ENCODE data around the gene TSHZ2. TPM values are rescaled to one million over a fixed set of nuclear protein-coding genes. Genes with fewer than 3 reads are reported as not detected.

TSHZ2 gene
- total RNA-seq, 4 donors from 2014 or later, result 35.6 to 83.5 (median 48.8) TPM

DNA sequence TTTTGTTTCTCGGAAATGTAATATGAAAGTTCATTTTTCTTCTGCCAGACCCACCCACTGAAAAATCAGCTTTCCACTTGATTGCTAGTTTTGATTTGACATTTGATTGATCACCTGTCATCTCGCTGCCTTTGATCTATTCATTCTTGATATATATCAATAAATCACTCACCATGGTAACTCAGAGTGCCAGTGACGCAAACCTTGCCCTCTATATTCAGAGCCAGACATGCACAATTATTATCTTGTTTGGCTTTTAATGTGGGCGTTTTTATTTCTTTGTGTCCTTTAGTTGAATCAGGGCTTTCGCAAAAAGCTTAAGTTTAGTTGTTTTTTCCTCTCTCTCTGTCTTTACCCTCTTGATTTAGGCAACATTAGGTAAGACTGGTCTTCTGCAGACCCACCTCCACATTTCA, 2.0 kb downstream of the TSHZ2 start:
- TF ChIP-seq, protein P1, sequence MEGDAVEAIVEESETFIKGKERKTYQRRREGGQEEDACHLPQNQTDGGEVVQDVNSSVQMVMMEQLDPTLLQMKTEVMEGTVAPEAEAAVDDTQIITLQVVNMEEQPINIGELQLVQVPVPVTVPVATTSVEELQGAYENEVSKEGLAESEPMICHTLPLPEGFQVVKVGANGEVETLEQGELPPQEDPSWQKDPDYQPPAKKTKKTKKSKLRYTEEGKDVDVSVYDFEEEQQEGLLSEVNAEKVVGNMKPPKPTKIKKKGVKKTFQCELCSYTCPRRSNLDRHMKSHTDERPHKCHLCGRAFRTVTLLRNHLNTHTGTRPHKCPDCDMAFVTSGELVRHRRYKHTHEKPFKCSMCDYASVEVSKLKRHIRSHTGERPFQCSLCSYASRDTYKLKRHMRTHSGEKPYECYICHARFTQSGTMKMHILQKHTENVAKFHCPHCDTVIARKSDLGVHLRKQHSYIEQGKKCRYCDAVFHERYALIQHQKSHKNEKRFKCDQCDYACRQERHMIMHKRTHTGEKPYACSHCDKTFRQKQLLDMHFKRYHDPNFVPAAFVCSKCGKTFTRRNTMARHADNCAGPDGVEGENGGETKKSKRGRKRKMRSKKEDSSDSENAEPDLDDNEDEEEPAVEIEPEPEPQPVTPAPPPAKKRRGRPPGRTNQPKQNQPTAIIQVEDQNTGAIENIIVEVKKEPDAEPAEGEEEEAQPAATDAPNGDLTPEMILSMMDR (IDR thresholded peaks at IDR 0.05), result no peak
- DNase-seq (ENCODE audit: low spot score) (no peak), ATAC-seq (ENCODE audit: low FRiP score) (no peak)

DNA sequence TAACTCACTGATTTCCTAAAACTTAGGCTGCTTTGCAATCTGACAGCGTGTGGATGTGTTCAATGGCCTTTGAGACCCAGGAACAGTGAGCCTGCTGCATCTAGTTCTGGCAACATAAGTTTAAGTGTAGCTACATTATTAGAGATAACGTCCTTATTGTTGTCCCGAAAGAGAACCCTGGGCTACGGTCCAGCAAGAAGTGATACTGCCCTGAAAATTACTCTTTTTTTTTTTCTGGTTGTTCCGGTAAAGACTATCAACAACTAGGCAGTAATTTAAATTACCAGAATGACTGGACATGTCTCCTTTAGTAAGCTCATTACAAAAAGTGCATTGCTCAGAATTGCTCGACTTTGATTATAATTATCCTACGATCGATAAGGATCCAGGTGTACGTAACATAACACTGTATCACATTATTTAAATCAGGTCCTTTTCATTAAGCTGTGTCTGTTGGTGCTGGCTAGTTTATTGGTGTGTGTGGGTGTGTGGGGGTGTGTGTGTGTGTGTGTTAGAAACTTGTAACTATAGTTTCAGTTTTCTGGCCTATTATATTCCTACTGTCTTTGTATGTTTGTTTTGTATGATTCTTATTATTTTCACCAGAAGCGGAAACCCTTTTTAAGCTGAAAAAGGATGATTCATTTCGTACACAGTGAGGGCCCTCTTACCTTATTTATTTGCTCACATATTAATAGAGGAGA, 3.0 kb downstream of the TSHZ2 start:
- DNase-seq (ENCODE audit: low spot score) (no peak), ATAC-seq (ENCODE audit: low FRiP score) (no peak)
- TF ChIP-seq, protein P1 (IDR thresholded peaks at IDR 0.05), result no peak

DNA sequence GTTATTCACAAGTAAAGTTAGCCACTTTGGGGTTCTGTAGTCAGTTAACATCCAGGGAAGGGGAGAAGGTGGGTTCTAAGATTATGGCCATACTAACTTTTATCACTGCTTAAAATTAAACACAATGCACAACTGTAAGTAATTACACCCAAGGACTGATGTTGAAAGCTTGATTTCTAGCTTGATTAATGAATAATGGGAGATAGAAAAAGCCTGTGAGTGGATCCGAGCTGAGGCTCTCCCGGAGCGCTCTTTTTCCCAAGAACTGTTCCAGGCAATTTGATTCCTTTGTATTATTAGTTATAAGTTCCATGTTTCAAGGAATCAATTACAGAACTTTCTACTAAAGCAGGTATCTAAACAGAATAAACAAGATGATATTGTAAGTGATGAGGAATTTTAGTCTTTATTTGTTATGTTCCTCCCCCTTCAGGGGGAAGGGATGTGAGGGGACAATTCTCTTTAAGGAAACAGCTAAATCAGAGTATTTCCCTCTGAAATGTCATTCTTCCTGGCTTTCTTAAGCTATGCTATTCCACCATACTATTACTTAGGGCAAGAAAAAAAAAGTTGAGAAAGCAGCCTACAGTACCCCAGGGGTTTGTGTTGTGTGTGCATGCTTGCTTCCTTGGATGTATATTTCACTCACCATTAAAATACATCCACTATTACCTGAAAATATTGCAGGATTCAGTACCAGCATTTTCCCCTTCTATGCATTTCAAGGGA, 3.8 kb downstream of the TSHZ2 start:
- no peak for ATAC-seq (ENCODE audit: low FRiP score)
- DNase-seq (ENCODE audit: low spot score), result no peak
- TF ChIP-seq, protein P1 (IDR thresholded peaks at IDR 0.05), result no peak

DNA sequence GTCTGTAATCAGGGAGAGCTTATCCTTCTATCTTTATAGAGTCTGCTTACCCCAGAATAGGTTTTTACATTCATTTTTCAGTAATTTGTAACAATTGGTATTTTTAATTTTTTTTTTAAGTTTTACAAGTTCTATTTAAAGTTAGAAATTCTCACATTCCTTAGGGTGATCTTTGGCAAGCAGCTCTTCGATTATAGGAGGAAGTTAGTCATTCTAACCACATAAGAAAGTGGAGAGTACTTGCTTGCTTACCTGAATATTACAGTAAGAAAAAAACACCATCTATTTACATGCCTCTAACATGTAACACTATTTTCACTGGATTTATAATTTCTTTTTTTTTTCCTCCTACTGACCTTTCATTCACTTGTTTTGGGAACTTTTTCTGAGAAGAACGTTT, 6.7 kb downstream of the TSHZ2 start:
- DNase-seq (ENCODE audit: low spot score) (no peak), ATAC-seq (ENCODE audit: low FRiP score) (no peak)
- TF ChIP-seq, protein P1 (IDR thresholded peaks at IDR 0.05), result no peak

DNA sequence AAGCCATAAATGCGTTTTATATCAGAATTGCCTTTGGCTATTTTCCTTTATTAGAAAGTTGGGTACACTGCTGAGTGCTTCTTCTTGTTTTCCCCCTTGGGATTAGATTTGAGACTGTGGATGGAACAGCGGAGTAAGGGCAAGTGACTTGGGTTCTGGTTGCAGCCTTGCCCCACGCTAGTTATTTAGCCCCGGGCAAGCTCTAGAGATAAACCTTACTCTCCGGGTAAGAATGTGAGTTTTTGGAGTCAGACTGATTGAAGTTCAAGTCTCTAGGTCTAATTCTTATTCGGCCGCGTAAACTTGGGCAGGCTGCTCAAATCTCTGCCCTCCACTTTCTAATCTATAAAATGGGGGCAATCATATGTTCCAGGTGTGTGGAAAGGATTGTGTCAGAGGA, 8.9 kb downstream of the TSHZ2 start:
- DNase-seq (ENCODE audit: low spot score), result no peak
- TF ChIP-seq, protein P1 (IDR thresholded peaks at IDR 0.05), result no peak
- ATAC-seq (ENCODE audit: low FRiP score), result no peak

DNA sequence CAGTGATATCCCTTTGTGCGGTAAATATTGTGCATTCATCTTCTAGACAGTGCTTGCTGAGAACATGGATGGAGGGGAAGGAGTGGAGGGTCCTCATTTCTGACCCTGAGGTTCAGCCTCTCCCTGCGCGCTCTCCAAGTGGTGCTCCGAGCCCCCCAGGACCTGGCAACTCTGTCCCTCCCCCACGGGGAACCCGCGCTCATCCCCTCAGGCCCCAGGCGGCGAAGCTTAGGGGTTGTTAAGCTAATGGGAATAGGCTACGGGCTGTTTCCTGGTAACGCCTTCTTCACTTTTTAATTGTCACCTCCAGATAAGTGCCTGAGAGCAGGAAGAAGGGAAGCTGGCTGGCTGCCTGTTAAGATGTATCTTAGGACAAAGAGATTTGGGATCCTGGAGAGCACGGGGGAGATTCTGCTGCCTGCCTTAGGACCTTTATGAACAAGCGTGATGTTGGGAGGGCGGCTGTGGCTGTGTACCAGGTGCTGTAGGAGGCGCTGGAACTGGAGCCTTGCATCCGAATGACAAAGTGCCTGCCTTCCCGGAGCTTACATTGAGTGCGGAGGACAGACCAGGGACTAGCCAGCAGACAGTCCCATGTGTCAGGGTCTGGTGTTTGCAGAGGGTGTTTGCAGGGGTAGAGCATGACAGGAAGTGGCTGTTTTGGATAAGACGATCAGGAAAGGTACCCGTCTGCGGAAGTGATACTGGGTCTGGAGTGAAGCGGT, 11.7 kb downstream of the TSHZ2 start:
- no peak for ATAC-seq (ENCODE audit: low FRiP score)
- no peak for DNase-seq (ENCODE audit: low spot score)
- TF ChIP-seq, protein P1 (IDR thresholded peaks at IDR 0.05), result no peak
